HG03139 (cell line): Measurements from ENCODE around the gene FMO5.
A peak's percentile ranks its signal among the peaks of the same experiment; 100 is the strongest.
"Not testable (repeated sequence)": the region's sequence is repeated elsewhere in the genome, so short reads cannot be mapped to it uniquely, and the experiment has no call there.

Experiments
- ATAC-seq: cut with Tn5 transposase; IDR thresholded peaks from one replicate; pipeline ENCODE4 v1.9.1; 2021; ENCODE audit not compliant: unreplicated experiment

FMO5 gene

DNA sequence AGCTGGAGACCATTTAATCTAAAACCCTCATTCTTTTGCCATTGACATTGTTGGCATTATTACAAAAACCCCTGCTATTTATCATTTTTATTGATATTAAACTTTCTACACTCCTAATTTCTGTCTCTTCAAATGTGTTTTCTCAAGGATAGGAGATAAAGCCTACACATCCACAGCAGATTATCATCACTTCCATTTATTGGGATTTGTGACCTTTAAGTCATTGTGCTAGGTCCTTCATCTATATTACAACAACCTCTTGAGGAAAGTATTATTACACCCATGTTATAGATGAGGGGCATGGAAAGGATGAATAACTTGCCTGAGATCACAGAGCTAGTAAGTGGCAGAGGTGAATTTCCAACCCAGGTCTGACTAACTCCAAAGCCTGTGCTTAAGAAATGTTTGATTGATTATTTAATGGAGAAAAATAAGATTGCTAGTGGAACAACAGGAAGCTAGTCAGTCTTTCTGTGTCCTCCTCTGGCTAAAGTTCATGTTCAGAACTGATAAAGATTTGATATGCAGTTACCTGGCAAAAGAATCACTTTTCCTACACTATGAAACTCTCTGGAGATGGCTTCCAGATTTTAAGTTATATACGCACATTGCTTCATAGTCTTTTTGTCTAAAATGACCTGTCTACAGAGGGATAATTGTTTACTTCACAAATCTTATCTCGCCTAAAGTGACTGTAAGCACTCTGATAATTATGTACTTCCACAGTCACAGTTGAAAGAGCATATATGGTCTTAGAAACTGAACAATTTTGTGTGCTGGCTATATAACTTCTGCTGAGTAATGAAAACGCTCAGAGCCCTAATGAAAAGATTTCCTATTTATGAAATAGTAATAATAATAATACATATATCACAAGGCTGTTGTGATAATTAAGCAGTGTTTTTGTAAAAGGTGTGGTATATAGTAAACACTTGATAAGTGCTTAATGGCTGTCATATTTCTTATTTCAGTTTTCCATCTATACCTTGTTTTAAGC, 15.0 kb downstream of the FMO5 start:
- ATAC-seq, result no peak

DNA sequence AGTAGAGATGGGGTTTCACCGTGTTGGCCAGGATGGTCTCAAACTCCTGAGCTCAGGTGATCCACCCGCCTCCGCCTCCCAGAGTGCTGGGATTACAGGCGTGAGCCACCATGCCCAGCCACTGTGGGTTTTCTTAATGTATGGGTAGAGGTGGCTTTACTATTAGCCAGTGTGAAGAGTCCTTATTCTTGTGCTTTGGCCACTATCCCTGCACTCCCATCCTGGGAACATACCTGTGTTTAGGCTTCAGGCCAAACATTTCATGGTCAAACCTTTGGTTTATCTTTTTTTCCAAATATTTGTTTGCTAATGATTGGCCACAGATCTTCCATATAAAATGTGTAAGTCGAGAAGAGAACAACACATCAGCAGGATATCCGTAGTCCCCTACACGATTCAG, 16.5 kb downstream of the FMO5 start:
- ATAC-seq, result no peak

DNA sequence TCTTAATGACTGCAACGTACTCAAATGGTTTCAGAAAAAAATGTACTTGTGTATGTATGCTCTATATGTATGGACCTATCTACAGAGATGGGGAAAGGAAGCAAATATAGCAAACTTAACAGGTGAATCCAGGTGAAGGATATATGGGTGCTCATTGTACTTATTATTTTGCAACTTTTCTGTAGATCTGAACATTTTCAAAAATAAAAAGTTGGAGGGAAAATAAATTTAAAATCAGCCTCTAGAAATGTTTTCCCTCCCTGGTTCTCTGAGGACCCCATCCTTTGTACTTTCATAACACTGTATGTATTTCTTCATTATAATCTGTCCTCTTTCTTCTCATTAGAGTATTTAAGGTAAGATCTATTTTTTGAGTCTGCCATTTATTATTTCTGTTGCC, 17.9 kb downstream of the FMO5 start:
- no peak for ATAC-seq

DNA sequence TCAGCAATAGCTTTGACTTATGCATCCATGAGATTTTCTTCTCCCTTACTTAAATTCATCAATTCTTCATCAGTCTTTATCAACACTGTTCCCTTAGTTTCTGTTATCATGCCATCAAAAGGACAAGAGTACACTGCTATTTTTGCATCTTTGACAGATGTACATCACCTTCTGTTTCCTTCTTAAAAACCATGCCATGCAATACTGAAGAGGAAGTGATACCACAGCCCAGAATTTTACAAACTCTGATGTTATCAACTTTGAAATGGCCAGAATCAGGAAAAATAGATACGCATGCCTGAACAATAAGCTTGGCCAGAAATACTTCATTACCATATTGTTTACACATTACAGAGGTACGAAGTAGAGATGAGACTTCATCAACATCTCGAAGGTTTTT, 21.1 kb downstream of the FMO5 start:
- no peak for ATAC-seq

DNA sequence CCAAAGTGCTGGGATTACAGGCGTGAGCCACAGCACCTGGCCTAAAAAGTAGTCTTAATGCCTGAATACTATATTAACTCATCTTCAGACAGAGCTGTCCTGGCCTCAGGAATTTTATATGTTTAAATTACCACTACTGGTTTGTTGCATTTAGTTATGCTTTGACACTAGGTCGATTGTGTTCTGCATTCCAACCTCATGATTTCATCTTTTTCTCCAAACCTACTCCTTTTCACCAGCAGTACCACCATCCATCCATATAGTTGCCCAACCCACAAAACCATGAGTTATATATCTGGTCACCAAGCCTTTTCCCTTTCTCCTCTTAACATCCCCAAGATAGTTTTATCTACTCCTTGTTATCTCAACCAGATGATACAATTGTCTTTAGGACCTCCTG, 22.6 kb downstream of the FMO5 start:
- ATAC-seq, result no peak

DNA sequence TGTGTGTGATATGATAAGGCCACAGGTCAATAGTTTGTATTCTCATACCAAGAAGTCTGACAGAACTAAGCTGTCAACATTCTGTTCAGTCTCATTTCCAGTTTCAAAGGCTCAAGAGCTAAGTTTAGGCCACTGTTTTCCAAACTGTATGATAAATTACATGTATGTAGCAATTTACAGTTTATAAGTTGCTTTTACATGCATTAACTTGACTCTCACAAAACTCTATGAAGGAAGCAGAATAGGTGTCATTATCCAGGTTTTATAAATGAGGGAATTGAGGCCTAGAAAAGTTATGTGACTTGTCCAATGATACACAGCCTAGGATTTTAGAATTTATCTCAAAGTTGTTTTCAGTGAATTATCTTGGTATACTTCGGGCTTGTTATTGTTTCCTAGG, 23.4 kb downstream of the FMO5 start:
- no peak for ATAC-seq

DNA sequence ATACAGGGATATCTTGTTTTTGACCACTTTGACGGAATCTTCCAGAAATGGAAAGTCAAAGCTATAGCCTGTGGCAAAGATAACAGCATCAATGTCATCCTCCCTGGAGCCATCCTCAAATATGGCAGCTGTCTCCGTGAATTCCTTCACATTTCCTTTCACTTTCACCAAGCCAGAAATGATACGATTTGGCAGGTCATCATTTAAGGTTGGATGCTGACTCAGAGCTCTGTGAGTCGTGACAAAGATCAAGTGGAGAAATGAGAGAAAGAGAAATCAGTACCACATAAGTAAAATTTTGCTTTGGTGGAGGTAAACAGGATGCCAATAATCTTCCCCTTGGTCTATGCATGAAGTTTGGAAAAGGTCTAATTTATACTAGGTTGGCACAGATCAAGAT, 23.9 kb downstream of the FMO5 start:
- no peak for ATAC-seq

DNA sequence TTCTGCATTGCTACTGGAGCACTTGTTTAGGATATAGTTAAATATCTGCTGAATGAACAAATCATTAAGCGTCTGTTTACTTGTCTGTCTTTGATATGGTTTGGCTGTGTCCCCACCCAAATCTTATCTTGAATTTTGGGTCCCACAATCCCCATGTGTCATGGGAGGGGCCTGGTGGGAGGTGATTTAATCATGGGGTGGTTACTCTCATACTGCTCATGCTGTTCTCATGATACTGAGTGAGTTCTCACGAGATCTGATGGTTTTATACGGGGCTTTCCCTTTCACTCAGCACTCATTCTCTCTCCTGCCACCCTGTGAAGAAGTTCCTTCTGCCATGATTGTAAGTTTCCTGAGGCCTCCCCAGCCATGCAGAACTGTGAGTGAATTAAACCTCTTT, 27.8 kb downstream of the FMO5 start:
- ATAC-seq, result not testable (repeated sequence)

DNA sequence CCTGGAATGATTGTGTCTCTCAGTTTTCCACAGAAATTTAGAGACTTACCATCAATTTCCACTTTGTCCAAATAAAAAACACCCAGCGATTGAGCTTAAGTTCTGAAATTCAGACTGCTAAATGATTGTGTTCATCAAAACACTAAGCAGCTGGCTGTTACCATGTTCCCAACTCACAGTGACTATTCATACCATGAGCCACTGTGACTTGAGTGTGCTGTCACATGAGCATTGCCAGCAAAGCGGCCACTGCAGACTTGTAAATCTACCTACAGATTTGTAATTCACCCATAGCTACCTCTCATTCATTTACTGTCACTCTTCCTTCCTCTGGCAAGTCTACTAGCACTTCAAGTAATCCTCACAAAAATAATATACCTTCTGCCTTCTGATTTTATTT, 35.6 kb downstream of the FMO5 start:
- ATAC-seq, result no peak

DNA sequence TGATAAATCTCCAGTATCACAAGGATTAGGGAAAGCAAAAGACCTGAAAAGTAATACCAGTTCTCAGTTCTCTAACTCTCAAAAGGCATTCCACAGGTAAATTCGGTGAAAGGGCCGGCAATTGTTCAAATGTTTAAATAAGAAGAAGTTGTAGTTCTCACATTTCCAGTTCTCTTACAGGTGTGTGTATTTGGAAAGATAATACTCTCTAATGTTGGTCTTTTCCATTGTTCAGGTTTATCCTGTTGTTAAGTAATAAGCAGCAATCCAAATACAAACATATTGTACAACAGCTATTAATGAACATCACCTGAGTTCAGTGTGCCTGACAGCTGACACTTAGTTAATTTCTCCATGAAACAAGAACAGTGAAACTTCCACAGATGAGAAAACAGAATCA, 39.7 kb downstream of the FMO5 start:
- ATAC-seq, result no peak

DNA sequence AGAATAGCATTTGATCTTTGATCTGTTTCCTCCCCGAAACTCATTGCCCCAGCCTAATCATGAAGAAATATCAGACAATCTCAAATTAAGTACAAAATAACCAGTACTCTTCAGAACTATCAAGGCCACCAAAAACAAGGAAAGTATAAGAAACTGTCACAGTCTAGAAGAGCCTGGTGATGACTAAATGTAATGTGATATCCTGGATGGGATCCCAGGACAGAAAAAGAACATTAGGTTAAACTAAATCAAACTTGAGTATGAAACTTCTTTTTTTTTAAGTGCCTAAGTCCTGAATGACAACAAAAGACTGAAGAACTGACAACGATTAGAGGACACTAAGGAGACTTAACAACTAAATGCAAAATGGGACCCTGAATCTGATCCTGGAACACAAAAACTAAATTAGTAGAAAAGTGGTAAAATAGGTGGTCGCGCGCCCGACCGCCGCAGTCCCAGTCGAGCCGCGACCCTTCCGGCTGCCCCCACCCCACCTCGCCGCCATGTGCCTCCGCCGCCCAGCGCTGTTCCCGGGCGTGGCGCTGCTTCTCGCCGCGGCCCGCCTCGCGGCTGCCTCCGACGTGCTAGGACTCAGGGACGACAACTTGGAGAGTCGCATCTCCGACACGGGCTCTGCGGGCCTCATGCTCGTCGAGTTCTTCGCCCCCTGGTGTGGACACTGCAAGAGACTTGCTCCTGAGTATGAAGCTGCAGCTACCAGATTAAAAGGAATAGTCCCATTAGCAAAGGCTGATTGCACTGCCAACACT, 47.3 kb downstream of the FMO5 start:
- ATAC-seq, result no peak

DNA sequence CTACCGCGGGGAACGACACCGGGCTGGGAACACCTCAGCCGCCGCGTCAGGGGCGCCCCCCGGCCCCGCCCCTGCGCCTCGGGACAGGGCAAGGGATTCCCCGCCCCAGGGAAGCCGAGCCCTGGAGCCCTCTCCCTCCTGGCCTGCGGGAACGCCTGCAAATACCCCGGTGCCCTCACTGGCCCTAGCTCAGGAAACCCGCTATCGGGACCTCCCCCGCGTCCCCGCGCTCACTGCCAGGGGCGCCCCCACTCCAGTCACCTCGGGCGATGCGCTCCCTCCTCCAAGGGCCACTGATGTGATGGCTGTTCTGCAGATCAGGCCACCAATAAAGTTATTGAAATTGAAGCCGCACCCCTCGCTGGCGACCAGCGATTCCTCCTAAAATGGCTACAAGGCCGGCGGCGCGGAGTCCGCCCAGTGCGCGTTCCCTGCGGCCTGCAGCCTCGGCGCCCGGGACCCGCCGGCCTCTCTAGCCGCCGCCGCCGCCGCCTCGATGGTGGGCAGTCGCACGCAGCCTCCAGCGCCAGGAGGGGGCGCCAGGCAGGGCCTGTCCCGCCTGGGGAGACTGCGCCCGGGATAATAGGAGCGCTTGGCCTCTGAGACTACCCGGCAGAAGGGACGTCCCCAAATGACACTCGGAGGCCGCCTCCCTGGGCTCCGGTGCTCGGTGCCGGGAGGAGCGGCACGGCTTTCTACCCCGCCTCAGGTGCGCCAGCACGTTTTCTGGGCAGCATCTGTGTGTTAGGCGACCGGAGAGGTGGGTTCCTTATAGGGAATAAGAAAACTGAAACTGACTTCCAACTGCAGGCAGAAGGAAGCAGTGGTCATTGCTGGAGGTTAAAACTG, 52.7 kb downstream of the FMO5 start, which contains the start of gene PRKAB2:
PRKAB2 (minus strand) TSS at position 303 of the 849 bp plus-strand sequence. CDS start 326 bp downstream, outside the sequence.
- peak; percentile 81 for ATAC-seq

DNA sequence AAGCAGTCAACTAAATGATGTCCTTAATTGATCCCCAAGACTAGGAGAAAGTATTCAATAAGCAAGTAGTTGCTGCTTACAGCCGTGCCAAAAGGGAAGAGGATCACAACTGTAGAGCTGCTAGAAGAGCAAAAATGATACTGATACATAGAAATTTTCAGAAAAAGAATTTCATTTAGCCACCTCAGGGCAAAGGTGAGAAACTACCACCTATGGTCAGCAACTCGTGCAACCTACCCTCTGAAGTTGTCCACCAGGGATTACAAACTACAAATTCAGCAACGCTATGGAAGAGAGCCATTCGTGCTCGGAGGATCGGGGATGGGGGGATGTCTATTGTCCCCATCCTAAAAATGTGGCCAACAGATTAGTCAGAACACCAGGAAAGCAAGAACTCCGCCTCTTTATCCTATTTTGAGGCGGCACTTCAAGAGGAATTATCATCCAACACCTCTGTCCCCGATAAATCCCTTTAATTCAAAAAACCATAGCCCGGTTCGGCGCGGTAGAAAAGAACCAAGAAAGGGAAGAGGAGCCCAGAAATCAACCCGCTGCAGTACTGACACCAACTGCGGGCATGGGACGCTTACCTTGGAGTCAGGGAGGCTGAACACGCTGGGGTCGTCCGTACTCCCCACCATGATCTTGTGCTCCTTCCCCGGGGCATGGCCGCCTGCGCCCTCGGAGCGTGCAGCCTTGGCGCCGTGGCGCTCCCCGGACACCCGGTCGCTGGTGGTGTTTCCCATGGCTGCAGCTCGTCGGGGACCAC, 53.6 kb downstream of the FMO5 start:
- no peak for ATAC-seq

DNA sequence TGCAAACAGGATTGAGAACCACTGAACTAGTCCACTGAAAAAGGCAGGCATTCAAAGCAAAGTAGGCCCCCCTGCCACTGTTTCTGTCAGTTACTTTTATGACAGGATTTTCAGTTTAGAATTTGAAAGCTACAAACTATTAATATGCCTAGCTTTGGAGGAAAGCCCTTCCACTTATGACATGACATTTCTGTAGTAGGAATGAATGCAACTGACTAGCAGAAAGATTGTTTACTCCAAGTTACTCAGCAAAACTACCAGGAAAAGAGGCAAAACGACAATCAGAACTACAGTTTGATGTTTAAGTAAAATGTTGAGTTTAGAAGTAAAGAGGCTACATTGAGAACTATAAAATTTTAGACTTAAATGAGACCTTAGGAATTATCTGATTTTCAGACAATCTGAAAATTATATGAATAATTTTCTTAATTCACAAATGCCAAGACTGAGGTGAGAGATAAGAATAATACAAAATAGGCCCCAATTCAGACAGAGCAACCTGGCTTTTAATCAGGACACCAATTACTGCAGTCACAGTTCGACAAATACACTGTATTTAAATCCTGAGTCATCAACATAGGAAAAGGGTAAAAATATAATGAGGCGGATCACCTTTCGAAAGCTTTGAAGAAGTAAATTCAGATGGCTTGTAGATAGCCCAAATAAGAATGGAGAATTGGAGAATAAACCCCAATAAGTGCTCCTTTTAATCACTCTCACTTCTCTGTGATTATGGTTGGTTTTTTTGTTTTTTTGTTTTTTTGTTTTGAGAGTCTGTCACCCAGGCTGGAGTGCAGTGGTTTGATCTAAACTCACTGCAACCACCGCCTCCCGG, 55.1 kb downstream of the FMO5 start:
- no peak for ATAC-seq

DNA sequence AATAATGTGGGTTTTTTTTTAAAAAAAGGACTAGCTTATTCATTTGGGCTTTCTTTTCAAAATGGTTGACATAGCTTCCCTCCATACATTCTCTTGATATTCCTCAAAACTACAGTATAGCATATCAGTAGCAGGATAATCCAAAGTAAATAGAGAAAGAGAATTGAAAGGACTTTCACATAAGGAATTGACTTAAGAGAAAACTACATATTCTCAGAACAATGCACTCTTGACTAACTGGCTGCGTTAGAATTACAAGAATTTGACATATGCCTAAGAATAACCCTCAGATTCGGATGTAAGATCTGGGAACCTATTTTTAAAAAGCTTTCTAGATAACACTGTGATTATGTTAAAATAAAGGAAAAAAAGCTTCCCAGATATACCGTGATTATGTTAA, 56.0 kb downstream of the FMO5 start:
- no peak for ATAC-seq

DNA sequence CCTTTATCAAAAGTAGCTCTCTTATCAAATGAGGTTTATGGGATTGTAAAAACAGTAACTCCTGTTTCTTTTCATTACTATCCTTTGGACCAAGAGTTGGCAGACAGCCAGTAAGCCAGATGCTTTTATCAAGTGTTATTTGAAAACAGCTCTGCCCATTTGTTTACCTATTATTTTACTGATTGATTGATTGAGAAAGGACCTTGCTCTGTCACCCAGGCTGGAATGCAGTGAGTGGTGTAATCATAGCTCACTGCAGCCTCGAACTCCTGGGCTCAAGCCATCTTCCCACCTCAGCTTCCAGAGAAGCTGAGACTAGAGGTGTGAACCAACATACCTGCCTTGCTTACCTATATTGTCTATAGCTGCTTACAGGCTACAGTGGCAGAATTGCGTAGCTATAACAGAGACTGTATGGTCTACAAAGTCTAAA, 56.5 kb downstream of the FMO5 start:
- no peak for ATAC-seq

DNA sequence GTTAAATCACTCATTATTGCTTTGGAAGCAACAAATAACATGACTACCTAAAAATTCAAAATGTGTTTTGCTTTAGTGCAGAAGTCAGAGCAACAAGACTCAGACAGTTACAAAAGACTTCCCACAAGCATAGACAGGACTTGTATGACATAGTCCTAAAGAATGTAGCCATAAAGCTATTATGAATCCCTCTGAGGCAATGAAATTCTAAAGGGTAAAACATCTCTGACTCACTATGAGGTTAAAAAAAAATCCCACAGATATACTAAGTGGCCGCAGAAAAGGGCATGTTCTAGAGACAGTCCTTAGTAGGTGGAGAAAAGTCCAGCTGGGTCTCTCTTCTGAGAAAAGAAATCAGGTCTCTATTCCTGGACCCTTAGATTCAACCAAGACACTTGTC, 57.8 kb downstream of the FMO5 start:
- no peak for ATAC-seq

DNA sequence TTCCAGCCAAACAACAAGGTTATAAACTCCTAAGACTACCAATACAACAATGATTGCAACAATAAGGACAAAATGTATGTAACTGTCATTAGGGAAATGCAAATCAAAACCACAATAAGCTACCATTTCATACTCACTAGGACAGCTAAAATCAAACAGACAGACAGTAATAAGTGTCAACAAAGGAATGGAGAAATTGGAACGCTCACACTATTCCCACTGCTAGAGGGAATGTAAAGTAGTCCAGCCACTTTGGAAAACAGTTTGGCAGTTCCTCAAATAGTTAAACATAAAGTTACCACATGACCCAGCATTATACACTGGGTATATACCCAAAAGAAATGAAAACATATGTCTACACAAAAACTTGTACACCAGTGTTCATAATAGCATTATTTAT, 62.1 kb downstream of the FMO5 start:
- ATAC-seq, result no peak

DNA sequence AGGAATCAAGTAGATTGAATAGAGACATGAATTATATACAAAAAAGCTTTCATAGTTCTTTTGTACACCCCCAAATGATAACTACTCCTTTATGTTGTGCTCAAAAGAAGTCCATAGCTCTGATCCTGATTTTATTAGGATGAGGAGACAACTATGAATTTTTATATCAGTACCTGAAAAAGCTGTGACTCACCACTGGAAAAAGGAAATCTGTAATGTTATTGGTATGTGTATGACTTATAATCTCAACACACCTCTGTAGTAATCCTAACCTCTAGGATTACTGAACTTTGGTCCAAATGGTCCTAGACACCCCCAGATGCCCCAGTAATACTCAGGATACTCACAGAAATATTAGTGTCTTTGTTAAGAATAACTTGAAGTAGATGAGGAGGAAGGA, 63.0 kb downstream of the FMO5 start:
- ATAC-seq, result no peak
